ENCODE results near the gene BICC1. TPM values are rescaled to one million over a fixed set of nuclear protein-coding genes. Genes with fewer than 3 reads are reported as not detected.

Gene BICC1
- total RNA-seq, 1 donor from 2014 or later, result 609 TPM

DNA sequence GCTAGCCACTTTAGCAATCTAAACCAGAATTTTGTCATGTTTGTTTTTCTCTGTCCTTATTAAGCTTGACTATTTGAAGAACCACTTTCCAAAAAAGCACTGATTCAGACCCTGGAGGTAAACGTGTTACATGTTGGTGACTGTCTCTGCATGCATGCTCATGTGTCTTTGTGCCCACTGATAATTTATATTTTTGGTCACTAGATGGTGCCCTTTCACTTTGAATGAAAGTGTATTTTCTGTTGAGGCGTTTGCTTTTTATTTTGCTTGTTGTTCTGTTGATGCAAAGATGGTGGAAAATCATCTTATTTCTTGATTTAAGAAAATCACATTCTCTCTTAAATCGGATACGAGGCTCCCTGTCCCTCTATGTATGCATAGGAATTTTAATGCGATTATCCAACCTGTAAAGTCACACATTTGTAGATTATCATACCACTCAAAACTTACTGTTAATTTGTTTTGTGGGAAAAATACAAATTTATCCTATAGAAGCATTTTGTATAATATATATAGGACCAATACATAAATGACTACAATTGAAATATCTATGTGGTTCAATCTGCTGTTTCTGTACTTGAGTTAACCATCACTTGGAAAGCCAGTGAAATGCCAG is 269.3 kb downstream of the BICC1 start:
- peak; percentile 56 for DNase-seq (ENCODE audit: low read depth)

DNA sequence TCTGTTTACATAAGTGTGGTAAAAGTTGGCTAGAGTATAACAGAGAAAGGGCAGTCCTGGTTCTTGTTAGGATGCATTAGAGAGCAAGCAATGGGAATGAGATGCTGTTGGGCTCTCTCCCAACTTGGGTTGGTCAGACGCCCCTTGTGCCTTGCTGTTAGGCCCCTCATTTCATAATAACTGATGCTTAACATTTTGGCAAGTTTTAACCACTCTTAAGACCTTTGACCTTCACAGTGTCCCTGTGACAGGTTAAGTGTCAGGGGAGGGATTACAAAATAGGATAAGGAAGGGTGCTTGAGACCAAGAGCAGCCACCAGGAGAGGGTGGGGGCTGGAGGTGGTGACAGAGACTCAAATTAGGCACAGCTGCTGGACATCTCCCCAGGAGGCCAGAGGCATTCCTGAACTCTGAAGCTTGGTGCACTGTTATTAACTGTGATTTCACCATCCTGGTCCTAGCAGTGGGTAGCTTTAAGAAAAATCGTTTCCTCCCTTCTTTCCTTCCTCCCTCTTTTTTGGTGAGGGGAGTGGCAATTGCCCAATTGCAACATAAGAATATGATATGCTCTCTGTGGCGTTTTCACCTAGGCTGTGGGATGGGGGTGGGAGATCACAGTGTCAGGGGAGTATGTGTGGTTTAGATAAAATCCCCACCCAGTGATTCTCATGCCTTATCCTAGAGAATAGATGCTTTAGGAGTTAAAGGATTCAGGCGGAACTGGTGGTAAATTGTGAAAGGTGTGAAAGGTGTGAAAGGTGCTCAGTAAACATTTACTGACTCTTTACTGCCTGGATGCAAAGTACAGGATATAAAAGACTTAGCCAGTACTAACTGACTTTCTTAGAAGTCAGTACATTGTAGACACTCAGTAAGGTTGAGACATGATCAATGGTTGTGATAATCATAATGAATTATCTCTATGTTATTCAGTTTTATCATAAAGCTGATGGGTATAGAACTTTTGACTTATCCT is 270.5 kb downstream of the BICC1 start:
- DNase-seq (ENCODE audit: low read depth), result no peak

DNA sequence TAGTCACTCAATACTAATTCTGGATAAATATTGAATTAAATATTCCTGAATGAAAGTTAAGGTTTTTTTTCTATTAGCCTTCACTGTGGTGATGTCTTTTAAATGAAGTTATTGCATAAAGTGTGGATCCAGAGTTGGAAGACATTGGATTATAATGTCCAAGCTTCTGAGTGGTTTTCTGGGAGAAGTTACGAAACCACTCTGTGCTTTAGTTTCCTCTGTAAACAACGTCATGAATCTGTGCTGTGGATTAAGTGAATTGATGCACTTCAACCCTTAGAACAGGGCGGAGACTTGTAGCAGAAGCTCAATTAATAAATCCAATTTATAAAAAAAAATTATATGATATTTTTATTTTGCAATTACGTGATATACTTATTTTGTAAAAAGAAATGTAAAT is 271.7 kb downstream of the BICC1 start:
- DNase-seq (ENCODE audit: low read depth), result no peak

DNA sequence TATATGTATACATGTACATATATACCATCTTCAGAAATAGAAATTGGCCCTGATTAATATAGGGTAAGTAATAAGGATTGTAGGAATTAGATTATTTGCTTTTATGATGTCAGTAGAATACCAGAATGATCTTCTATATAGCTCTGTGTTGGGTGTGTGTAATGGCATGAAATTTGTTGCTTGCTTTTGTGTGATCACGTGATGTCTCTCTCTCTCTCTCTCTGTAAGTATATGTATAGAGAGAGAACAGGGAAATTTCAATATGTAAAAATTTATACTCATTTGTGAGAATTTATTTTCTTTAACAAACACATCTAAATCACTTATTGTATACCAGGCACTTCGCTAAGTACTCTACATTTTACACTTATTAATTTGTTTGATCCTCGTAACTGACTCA is 272.7 kb downstream of the BICC1 start:
- DNase-seq (ENCODE audit: low read depth), result no peak

DNA sequence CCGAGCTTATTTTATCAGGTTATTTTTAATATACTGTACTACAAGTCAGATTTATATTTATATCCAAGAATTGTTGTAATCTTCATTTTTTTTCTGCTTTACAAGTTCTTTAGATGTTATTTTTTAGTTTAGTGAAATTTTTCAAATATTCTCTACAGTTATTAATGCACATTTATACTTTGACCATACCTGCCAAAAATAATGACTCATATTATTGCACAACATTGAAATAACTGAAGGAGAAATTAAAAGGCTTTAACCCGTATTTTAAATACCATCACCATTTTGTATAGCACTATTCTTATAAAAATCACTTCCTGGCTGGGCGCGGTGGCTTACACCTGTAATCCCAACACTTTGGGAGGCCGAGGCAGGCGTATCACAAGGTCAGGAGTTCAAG is 278.5 kb downstream of the BICC1 start:
- DNase-seq (ENCODE audit: low read depth), result no peak

DNA sequence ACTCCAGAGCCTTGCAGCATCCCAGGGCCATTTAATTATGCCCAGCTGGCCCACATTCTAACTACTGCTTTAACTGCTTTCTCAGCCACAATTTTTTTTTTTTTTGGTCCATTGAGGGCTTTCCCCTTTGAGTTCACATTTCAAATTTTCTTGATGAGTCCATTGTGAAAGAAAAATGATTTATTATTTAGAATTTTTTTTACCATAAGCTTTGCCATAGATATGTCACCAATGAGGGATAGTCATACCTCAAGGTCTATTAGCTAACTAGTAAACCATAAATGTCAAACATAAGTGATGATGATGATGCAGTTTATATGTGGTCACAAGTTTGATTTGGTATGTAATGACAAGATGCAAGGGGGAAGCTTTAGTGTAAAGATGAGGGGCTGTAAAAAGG is 282.9 kb downstream of the BICC1 start:
- DNase-seq (ENCODE audit: low read depth), result no peak

DNA sequence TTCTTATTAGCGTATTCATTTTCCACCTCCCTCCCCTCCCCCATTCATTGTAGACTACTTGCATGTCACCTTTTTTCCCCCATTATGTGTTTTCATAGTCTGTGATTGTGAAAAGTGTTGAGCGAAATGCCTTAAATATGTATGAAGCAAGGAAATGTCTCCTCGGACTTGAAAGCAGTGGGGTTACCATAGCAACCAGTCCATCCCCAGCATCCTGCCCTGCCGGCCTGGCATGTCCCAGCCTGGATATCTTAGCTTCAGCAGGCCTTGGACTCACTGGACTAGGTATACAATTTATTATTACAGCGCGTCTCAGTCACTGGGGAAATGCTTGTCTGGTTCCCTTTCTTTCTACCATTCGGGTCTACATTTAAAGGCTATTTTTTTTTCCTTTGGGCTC is 283.6 kb downstream of the BICC1 start:
- DNase-seq (ENCODE audit: low read depth), result no peak

DNA sequence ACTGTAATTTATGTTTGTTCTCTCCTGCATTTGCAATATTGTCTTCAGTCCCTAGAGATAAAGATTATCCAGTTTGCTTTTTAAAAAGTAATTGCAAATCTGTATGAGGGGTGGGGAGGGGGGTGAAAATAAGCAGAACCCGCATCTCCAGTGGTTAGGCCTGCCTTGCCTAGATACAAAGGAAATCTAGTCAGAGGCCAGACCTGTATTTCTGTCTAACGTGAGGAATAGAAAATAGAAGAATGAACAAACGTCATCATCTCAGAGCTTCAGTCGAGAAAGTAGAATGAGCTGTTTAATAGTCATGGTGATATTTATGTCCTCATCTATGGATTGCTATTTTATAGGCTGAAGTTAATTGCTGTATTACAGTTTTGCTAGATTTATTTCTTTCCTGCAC is 284.2 kb downstream of the BICC1 start:
- no peak for DNase-seq (ENCODE audit: low read depth)

DNA sequence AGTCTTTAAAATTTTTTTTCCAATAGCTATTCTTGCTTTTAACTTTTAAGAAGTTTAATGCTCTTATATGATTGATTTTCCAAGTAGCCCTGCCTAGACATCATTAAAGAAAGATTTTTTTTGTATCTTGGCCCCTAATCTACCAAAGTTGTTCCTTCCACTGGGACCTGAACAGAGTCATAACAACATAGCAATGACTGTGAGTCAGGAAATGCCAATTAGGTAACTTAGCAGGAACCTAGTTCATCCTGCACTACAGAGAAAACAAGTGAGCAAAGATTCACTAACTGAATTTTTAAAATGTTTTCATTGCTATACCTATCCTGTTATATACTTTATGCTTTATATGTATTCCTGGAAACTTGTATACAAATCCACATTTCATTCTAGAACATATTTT is 284.7 kb downstream of the BICC1 start:
- DNase-seq (ENCODE audit: low read depth), result peak; percentile 72

DNA sequence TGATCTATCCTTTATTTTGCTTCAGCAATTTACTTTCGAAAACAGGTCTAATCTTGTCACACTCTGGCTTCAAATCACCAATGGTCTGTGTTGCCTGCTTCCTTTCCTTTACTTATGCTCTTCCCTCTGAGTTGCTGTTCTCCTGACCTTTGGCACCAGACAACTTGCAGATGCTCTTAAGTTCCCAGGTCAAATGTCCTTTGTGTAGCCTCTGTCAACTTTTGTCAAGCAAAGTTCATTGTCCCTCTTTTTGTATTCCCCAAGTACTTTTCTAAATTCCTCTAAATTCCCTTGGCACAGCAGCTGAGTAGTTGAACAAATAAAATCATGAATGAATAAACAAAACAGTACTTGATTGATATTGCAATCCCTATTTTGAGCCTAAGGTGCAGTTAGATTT is 289.4 kb downstream of the BICC1 start:
- DNase-seq (ENCODE audit: low read depth), result no peak

DNA sequence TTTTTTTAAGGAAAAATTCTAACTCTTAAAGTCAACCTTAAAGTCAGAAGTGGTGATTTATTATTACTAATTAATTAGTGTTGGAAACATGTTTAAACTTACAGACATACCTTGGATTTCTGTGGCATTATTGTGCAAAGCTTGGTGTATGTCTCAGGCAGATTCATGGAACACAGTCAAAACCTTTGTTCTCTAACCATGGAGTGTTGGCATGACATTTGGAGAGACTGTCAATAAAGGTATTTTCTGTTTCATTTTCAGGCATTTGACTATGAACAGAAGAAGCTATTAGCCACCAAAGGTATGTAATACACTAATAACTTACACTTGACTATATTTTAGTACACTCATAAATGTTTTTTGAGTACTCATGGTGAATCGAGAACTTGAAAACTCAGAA is 293.7 kb downstream of the BICC1 start:
- DNase-seq (ENCODE audit: low read depth), result no peak

DNA sequence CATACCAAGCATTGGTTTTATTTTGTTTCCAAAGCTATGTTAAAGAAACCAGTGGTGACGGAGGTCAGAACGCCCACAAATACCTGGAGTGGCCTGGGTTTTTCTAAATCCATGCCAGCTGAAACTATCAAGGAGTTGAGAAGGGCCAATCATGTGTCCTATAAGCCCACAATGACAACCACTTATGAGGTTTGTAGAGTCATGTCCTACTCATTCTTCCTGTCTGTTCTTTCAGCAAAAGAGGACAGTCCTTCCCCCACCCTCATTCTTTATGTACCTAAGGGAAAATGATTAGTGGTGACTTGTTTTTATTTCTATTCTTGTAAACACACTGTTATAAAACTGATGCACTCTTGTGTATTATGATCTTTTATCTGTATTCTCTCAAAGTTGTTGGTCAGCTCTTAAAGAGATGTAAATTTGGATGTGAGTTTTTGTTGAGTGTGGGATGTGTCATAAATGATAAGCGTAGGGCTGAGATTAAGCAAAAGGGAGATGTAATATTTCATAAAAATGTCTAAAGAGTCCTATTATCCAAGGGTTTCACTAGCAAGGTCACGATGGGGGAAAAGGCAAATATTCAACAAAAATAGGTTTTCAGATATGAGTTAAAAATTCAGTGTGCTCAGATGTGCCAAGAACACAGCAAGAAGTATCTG is 294.4 kb downstream of the BICC1 start:
- DNase-seq (ENCODE audit: low read depth), result no peak

DNA sequence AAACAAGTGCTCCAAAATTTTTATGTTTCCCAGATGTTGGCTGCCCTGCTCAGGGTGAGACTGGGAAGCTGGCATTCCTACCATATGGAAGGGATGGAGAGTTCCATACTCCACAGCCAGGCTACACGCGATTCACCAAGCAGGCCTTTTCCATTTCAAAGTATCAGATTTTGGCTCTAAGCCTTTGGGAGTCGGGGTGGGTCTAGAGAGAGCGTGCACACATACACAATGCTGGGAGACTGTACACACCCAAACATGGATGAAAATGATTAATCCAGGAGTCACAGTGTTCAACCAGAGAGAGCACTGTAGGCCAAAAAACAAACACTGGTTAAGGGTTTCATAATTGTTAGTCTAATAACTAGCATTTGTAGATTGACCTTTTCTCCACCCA is 295.0 kb downstream of the BICC1 start:
- peak; percentile 75 for DNase-seq (ENCODE audit: low read depth)

DNA sequence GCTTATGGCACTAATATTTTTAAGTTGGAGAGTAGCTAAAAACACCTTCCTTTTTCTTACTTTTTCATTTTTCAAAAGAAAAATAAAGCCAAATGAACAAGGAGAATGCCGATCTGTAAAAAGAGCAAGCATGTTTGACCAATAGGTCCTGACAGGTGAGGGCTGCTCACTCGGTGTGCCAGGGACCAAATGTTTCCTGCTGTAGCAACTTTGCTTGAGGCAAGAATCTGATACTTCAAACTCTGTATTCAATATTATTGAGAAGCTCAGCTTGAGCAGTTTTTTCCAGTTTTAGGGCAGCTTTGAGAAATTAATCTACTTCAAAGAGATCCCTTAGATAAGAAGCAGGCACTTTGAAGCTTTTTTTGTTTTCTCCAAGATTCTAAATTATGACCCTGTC is 298.1 kb downstream of the BICC1 start:
- DNase-seq (ENCODE audit: low read depth), result no peak

DNA sequence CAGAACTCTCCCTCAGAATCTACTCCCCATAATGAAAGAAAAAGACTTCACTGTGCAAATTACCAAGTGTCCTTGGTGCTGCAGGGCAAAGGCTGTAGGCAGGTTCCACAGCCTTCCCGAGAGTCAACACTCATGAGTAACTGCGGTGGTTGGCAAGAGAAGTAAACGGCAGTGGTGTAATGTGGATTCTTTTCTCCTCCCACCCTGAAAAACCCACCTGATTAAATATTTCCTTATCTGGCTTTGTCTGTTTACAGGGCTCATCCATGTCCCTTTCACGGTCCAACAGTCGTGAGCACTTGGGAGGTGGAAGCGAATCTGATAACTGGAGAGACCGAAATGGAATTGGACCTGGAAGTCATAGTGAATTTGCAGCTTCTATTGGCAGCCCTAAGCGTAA is 300.9 kb downstream of the BICC1 start:
- DNase-seq (ENCODE audit: low read depth), result peak; percentile 72

DNA sequence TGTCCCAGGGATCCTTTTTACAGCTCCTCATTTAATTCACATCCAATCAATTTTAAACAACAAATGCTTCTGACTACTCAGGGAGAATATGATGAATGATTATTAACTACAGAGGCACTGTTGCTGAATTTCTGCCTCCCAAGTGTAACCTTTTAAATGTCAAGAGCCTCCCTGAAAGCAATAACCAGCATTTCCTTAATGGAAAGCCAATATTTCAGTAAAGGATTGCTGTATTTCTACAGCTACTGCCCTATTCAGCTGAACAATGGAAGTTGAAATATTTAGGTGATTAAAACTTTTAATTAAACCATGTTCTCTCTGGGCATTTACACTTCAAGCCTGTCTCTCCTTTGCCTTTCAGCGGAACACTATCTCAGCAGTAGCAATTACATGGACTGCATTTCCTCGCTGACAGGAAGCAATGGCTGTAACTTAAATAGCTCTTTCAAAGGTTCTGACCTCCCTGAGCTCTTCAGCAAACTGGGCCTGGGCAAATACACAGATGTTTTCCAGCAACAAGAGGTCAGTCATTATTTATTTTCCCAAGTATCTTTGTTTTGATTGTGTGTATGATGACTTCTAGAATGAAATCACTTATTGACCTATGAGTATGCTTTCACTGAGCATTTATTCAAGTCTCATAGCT is 304.7 kb downstream of the BICC1 start:
- DNase-seq (ENCODE audit: low read depth), result no peak

DNA sequence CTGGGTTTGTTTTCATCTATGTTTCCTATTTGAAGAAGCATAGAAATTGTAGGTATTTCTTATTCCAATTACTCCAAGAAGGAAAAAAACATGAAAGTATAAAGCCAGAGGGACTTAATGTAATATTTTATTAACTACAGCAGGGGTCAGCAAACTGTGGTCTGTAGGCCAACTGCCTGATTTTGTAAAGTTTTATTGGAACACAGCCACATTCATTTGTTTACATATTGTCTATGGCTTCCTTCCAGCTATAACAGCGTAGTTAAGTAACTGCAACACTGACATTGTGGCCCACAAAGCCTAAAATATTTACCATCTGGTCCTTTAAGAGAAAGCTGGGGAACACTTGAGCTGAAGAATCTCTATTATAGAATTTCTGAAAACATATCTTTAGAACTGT is 306.2 kb downstream of the BICC1 start:
- peak; percentile 46 for DNase-seq (ENCODE audit: low read depth)

DNA sequence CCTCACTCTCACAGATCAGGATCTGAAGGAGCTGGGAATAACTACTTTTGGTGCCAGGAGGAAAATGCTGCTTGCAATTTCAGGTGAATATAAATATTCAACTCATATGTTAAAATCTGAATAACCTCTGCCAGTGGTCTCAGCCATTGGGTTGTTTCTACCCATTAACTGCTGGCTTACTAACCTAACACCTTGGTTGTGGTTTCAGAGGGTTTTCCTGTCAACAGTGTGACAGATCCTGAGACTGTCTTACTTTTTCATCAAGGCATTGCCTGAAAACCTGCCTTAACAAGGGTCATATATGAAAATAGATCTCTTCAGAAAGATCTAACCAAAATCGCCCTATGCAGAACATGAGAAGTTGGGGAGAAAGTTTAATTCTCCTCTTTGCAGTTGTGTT is 307.7 kb downstream of the BICC1 start:
- DNase-seq (ENCODE audit: low read depth), result no peak

DNA sequence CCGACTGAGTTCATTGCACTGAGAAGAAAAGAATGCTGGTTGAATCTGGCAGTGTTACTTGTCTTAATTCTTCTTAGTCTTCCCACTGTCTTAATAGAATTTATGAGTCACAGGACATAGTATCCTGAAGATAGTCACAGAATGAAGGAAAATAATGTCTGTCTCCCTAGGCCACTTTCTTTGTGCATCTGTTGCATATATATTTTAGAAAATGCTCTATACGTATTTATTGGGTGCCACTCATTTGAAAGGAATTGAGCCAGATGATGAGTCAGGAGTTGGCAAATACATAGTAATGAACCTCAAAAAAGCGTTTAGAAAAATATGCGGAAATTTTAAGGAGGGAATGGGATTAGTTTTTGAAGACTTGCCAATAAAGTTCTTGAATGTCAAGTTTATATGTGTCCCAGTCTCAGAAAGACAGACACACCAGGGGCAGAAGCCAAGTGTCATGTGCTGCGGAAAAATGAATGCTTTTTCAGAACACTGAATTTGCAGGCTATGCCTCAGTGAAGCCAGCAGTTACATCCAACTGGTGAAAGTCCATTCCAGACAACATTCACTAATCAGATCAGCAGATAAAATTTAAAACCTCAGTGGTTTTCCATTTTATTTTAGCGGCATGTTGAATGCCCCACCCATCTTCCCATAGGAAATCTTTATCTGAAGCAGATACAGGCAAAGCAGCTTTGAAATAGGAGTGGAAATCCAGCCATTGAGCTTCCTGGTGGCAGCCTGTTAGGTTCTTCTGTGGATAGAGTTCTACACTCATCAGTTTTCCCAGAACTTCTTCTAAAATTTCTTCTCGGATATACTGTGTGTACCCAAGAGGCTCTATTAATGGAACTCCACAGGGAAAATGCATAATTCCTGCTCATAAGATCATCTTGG is 308.4 kb downstream of the BICC1 start:
- DNase-seq (ENCODE audit: low read depth), result peak; percentile 53

DNA sequence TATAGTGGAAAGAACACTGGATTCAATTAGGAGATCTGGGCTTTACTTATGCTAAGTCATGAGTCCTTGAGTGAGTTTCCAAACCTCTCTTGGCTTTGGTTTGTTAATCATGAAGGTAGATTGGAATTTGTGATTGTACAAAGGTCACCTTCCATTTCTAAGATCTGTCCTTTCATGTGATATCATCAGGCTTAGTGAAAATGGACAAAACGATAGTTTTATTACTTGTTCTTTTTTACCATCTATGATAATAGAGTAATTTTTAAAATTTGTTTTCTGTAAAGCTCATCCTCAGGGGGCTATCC is 309.0 kb downstream of the BICC1 start:
- no peak for DNase-seq (ENCODE audit: low read depth)

DNA sequence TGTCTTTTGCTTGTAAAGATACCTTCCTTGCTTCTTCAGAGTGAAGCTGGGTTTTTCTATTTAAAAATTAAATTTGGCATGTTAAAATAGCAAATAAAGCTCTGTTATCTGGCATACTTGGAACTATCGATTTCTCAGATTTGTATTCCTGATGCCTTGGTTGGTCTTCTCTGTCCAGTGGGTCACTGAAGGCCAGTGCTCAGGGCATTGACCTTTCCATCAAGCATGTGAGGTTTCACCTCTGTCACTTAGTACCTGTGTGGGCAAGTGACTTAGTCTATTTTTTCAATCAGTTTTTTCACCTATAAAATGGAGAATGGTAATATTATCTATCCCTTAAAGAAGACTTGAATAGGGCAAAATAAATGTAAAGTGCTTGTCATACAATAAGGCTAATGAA is 311.3 kb downstream of the BICC1 start:
- no peak for DNase-seq (ENCODE audit: low read depth)

DNA sequence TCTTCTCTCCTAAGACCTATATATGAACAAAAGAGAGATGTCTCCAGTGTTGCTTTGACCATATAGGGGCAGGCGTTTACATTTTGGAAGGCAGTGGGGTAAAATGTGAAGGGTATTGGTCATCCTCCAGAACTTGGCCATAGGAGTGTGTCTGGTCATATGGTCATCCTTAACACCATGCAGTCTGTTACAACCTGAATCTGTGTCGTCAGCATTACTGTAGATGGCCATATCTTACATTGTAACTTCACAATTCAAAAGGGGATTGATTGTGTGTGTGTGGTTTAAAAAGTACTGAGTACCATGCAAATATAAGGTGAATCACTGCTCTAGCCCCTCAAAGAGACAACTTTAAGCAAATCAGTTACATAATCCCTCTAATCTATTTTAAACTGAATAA is 311.7 kb downstream of the BICC1 start:
- no peak for DNase-seq (ENCODE audit: low read depth)

Data from renal cortical epithelial cell (primary cell).